NCI-H146 (cell line): Measurements from ENCODE around the gene SPEF2.
"Not testable (repeated sequence)": the region's sequence is repeated elsewhere in the genome, so short reads cannot be mapped to it uniquely, and the experiment has no call there.

Experiments
- DNase-seq: peaks from one replicate; lab custom pipeline; 2025; lab: John Stamatoyannopoulos, UW

SPEF2 gene

GRCh38 chr5:35651002-35651756 is 33.5 kb downstream of the SPEF2 start:
- no peak for DNase-seq

- DNase-seq: no peak
These were observed 39.1 kb downstream of the SPEF2 start for GRCh38 chr5:35656721-35657120.

GRCh38 chr5:35657877-35658276 is 40.2 kb downstream of the SPEF2 start:
- no peak for DNase-seq

GRCh38 chr5:35659556-35659955 is 41.9 kb downstream of the SPEF2 start:
- no peak for DNase-seq

- DNase-seq: no peak
These were observed 42.8 kb downstream of the SPEF2 start for GRCh38 chr5:35660451-35660850.

- no peak for DNase-seq
These were observed 46.9 kb downstream of the SPEF2 start for GRCh38 chr5:35664584-35664983.

DNA sequence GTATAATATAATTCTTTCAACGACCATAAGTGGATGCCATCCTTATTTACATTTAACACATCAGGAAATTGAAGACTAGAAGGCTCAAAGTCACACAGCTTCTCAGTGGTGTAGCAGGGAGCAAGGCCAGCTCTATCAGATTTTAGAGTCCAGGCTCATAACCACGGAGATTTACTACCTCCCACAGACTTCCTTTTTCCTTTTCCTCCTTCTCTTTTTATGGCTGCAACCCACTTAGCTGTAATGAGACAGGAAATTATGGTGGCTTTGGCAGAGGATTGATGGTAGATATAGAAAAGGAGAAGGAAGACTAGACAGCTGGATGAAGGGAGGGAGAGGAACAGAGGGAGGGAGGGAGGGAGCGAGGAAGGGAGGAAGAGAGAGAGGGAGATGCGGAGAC is 47.4 kb downstream of the SPEF2 start:
- DNase-seq: no peak

- no peak for DNase-seq
These were observed 50.7 kb downstream of the SPEF2 start for GRCh38 chr5:35668319-35668718.

- DNase-seq: no peak
These were observed 51.1 kb downstream of the SPEF2 start for GRCh38 chr5:35668794-35669193.

- no peak for DNase-seq
These were observed 54.1 kb downstream of the SPEF2 start for GRCh38 chr5:35671541-35672295.

- not testable (repeated sequence) for DNase-seq
These were observed 54.6 kb downstream of the SPEF2 start for GRCh38 chr5:35672296-35672655.

GRCh38 chr5:35672995-35673394 is 55.3 kb downstream of the SPEF2 start:
- DNase-seq: no peak

DNA sequence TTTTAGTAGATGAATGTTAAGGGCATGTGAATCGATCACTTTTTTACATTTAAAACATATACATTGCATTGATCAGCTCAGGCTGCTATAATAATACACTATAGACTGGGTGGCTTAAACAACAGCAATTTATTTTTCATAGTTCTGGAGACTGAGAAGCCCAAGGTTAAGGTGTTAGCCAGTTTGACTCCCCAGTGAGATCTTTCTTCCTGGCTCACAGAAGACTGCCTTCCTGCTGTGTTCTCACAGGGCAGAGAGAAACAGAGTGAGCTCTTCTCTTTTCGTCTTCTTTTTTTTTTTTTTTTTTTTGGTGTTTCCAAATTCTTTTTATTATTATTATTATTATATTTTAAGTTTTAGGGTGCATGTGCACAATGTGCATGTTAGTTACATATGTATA is 56.4 kb downstream of the SPEF2 start:
- DNase-seq: no peak

DNA sequence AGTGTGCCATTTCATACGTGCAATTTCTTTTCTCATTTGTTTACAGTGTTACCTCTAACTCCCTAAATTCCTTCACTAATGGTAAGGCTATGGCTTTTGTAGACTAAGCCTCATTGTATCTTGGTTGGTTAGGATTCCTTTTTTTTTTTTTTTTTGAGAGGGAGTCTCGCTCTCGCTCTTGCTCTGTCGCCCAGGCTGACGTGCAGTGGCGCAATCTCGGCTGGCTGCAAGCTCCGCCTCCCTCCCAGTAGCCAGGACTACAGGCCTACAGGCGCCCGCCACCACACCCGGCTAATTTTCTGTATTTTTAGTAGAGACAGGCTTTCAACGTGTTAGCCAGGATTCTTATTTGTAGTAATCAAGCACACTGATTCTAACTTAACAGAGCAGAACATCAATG is 57.7 kb downstream of the SPEF2 start:
- no peak for DNase-seq

GRCh38 chr5:35677878-35678277 is 60.2 kb downstream of the SPEF2 start:
- DNase-seq: no peak

- no peak for DNase-seq
These were observed 61.0 kb downstream of the SPEF2 start for GRCh38 chr5:35678661-35679060.

DNA sequence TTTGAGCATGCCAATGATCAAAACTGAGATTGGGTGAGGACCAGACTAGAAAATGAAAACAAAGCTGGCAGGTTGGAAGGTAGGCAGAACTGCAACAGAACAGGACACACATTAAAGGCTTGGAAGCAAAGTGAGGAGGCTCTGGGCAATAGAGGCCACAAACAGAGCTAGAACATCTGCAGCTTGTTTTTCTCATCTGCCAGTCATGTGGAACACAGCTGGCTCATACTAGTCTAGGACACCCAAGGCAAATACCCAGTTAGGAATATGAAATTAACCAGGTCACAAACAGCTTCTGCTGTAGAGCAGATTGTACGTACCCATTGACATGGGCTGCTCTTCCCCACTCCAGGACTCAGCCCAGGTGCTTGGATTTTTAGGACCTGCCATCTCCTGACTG is 61.7 kb downstream of the SPEF2 start:
- no peak for DNase-seq

GRCh38 chr5:35681911-35682310 is 64.2 kb downstream of the SPEF2 start:
- no peak for DNase-seq

DNA sequence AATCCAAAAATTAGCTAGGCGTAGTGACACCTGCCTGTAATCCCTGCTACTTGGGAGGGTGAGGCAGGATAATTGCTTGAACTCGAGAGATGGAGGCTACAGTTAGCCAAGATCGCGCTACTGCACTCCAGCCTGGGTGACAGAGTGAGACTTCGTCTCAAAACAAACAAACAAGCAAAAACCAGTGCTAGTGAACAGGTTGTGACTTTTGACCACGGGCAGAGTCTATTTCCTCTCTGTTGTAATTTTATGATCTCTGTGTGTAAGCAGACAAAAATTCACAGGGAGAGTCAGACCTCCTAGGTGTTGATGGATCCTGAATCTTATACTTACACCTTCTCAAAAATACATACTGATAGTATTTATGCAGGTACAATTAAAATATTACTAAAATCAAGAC is 65.8 kb downstream of the SPEF2 start:
- DNase-seq: no peak

GRCh38 chr5:35685161-35685560 is 67.5 kb downstream of the SPEF2 start:
- no peak for DNase-seq

- DNase-seq: no peak
These were observed 70.3 kb downstream of the SPEF2 start for GRCh38 chr5:35687961-35688360.

GRCh38 chr5:35694481-35694880 is 76.8 kb downstream of the SPEF2 start:
- DNase-seq: no peak

DNA sequence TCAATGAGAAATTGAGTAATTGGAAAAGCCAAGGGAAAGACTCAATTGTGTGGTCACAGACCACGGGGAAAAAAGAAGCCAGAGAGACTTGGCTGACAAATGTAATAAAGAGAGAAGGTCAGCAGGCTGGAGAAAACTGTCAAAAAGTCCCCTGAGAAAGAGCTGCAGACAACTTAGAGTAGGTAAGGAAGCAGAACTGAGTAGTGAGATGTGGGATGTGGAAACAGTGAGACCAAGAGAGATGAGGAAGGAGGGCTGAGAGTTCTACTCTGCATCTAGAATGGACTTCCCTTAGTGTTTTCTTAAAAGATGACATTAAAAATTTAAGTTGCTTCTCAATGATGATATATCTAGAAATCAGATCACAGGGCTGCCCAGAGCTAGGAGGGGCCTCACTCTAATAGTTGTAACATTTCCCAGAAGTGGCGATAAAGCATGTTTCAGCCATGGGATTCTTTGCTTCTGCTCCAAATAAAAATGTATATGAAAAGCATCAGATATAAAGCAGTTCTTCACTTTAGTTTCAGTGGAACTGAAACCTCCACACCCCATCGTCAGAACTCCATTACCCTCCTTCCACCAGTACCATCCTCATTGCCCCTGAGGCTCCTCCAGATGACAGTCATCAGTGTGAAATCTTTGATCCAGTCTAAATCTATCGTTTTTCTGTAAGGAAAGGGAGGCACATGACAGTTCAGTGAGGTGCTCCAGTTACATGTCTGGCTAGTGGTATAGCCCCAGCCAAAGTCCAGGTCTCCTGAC is 80.6 kb downstream of the SPEF2 start:
- DNase-seq: no peak
